HG03378 (cell line): ENCODE measurements around the gene WIZ.

ENCODE experiments used
- ATAC-seq: cut with Tn5 transposase; IDR thresholded peaks from one replicate; pipeline ENCODE4 v1.9.1; 2021; ENCODE audit warnings: mild to moderate bottlenecking, moderate library complexity; ENCODE audit not compliant: unreplicated experiment

Gene WIZ

GRCh38 chr19:15467734-15468214 lies 18.0 kb upstream of the WIZ start:
- no peak for ATAC-seq

GRCh38 chr19:15466851-15467733 lies 17.3 kb upstream of the WIZ start:
- peak; percentile 61 for ATAC-seq

- no peak for ATAC-seq
Observed at GRCh38 chr19:15464394-15465385, 14.9 kb upstream of the WIZ start, which contains the start of gene RASAL3. TSS of gene RASAL3 (minus strand) at chr19:15464544. CDS start at chr19:15464358, 186 bp downstream.

- ATAC-seq: no peak
Observed at GRCh38 chr19:15463861-15464371, 14.2 kb upstream of the WIZ start.

GRCh38 chr19:15461694-15462093 lies 11.9 kb upstream of the WIZ start:
- ATAC-seq: no peak

- no peak for ATAC-seq
Observed at GRCh38 chr19:15457701-15458484, 8.1 kb upstream of the WIZ start.

GRCh38 chr19:15456871-15457700 lies 7.3 kb upstream of the WIZ start:
- no peak for ATAC-seq

- no peak for ATAC-seq
Observed at GRCh38 chr19:15456441-15456840, 6.7 kb upstream of the WIZ start.

GRCh38 chr19:15455996-15456395 lies 6.2 kb upstream of the WIZ start:
- no peak for ATAC-seq

GRCh38 chr19:15453906-15454860 lies 4.4 kb upstream of the WIZ start:
- ATAC-seq: no peak

- ATAC-seq: no peak
Observed at GRCh38 chr19:15453091-15453578, 3.4 kb upstream of the WIZ start.

GRCh38 chr19:15452111-15453047 lies 2.6 kb upstream of the WIZ start:
- no peak for ATAC-seq

GRCh38 chr19:15450528-15450890 lies 753 bp upstream of the WIZ start:
- no peak for ATAC-seq

- no peak for ATAC-seq
Observed at GRCh38 chr19:15448778-15449619, 757 bp downstream of the WIZ start.

- ATAC-seq: no peak
Observed at GRCh38 chr19:15448044-15448777, 1.5 kb downstream of the WIZ start.

GRCh38 chr19:15447057-15447456 lies 2.7 kb downstream of the WIZ start:
- no peak for ATAC-seq
